BJ (cell line): Measurements from ENCODE around the gene CTNS. TPM values are rescaled to one million over a fixed set of nuclear protein-coding genes. Genes with fewer than 3 reads are reported as not detected.

Experiments used
- CTCF ChIA-PET: fragments of 350-600 bp; formaldehyde crosslinking; extraction: SDS; loops from one replicate; lab custom pipeline; 2021; ENCODE audit warnings: antibody characterized with exemption, inconsistent platforms; lab: Yijun Ruan, JAX
- POLR2A ChIA-PET: fragments of 300-600 bp; sonication (Branson Sonifier 250); formaldehyde crosslinking; extraction: SDS; loops from one replicate; lab custom pipeline; 2021; ENCODE audit warnings: antibody characterized with exemption; lab: Charles Lee
- DNase-seq: peaks from one replicate; pipeline ENCODE4 v3.0.0-alpha.2; 2011; ENCODE audit warnings: low read depth
- H3K27me3 ChIP-seq: 2 replicates; pipeline ENCODE4 v1.6.0; 2011; ENCODE audit warnings: low read length; ENCODE audit not compliant: control insufficient read depth, insufficient read depth
- H3K36me3 ChIP-seq: 2 replicates; pipeline ENCODE4 v1.5.1; 2011; ENCODE audit warnings: low read length; ENCODE audit not compliant: control insufficient read depth, insufficient read depth
- H3K4me3 ChIP-seq: 2 replicates; pipeline ENCODE4 v1.5.1; 2011; ENCODE audit warnings: low read depth, mild to moderate bottlenecking, control low read depth, low read length
- CTCF ChIP-seq: IDR thresholded peaks from 2 replicates; pipeline ENCODE4 v1.5.1; 2011; ENCODE audit warnings: low read depth, mild to moderate bottlenecking, control low read depth, inconsistent platforms, low read length, moderate library complexity; ENCODE audit not compliant: insufficient read depth
- polyA plus RNA-seq: library from polyadenylated mRNA; depleted of rRNA; stranded (reverse); fragments of >200 nt; gene quantifications from 2 replicates; pipeline ENCODE4 v1.2.3, GENCODE V29; 2011

Gene CTNS
- polyA plus RNA-seq, 1 experiment = 5.0 TPM

GRCh38 chr17:3685174-3685573, 48.6 kb downstream of the CTNS start:
- Histone ChIP-seq H3K4me3 (no peak overlapping the region), H3K27me3 (no peaks in the 10 kb centered on the region), H3K36me3 (no peaks in the 10 kb centered on the region)
- CTCF ChIA-PET = interaction anchor here (4.1 kb wide), 1 partner anchor 10 kb away, joined by 26 read pairs; the partner anchor contains the start of gene P2RX5
- no peak for TF ChIP-seq CTCF
- POLR2A ChIA-PET = no interaction called here
- DNase-seq = no peak

- DNase-seq = no peak
- ChIA-PET POLR2A (no interaction called here), CTCF (no interaction called here)
- TF ChIP-seq CTCF = no peak
- no peaks in the 10 kb centered on the region for H3K27me3 ChIP-seq
- H3K36me3 ChIP-seq = no peaks in the 10 kb centered on the region
- H3K4me3 ChIP-seq = no peak overlapping the region
Observed at GRCh38 chr17:3688027-3688553, 51.5 kb downstream of the CTNS start.

GRCh38 chr17:3688852-3689261, 52.3 kb downstream of the CTNS start:
- DNase-seq = no peak
- Histone ChIP-seq H3K36me3 (no peaks in the 10 kb centered on the region), H3K4me3 (no peak overlapping the region), H3K27me3 (no peaks in the 10 kb centered on the region)
- POLR2A ChIA-PET = no interaction called here
- no peak for TF ChIP-seq CTCF
- CTCF ChIA-PET = no interaction called here

GRCh38 chr17:3689262-3690093, 52.9 kb downstream of the CTNS start:
- POLR2A ChIA-PET = no interaction called here
- no peak for TF ChIP-seq CTCF
- H3K27me3 ChIP-seq = no peaks in the 10 kb centered on the region
- H3K4me3 ChIP-seq = no peak overlapping the region
- CTCF ChIA-PET = no interaction called here
- no peak for DNase-seq
- no peaks in the 10 kb centered on the region for H3K36me3 ChIP-seq

- Histone ChIP-seq H3K27me3 (no peaks in the 10 kb centered on the region), H3K4me3 (no peak overlapping the region), H3K36me3 (no peaks in the 10 kb centered on the region)
- TF ChIP-seq CTCF = no peak
- ChIA-PET POLR2A (no interaction called here), CTCF (no interaction called here)
- no peak for DNase-seq
Observed at GRCh38 chr17:3690094-3690715, 53.6 kb downstream of the CTNS start.
